ENCODE data around the gene RNF115. TPM values are rescaled to one million over a fixed set of nuclear protein-coding genes. Genes with fewer than 3 reads are reported as not detected.

Gene RNF115
- total and polyA plus RNA-seq, 2 of the 8 experiments (the other 6 are each of a cell fraction or from before 2014, with no cell fraction given): 4.7 to 10.8 TPM

GRCh38 chr1:145805057-145805456 lies 18.8 kb downstream of the RNF115 start (continued):
- no peak for TF ChIP-seq CHD7 (IDR thresholded peaks at IDR 0.05; ENCODE audit: insufficient replicate concordance, low read length)
- TF ChIP-seq SP1 (IDR thresholded peaks at IDR 0.05; ENCODE audit: low read depth, low read length): no peak
- TF ChIP-seq CHD2 (IDR thresholded peaks at IDR 0.05; ENCODE audit: low read length): no peak
- TF ChIP-seq HDAC6 (IDR thresholded peaks at IDR 0.05; ENCODE audit: low read depth, low read length): no peak
- no peak for TF ChIP-seq SUZ12 (IDR thresholded peaks at IDR 0.05; ENCODE audit: low read length)
- no peak for TF ChIP-seq CREB1 (IDR thresholded peaks at IDR 0.05)
- TF ChIP-seq JUND (IDR thresholded peaks at IDR 0.05; ENCODE audit: low read length): no peak
- TF ChIP-seq SIX5 (IDR thresholded peaks at IDR 0.05; ENCODE audit: low read depth, low read length): no peak
- no peak for TF ChIP-seq GTF2F1 (IDR thresholded peaks at IDR 0.05; ENCODE audit: borderline replicate concordance, low read depth, low read length)
- TF ChIP-seq EZH2 (IDR thresholded peaks at IDR 0.05; ENCODE audit: low read depth, low read length, severe bottlenecking): no peak
- no peak for TF ChIP-seq SAP30 (IDR thresholded peaks at IDR 0.05; ENCODE audit: insufficient read depth, insufficient replicate concordance, low read length)

Measured in H1 (cell line).